Stimulated activated CD4-positive, alpha-beta T cell treated with anti-CD3 and anti-CD28 coated beads, Interleukin-1b, Interleukin-23, amount 100 ng/mL, for 48 hours (primary cell): ENCODE measurements around the gene EFR3B.
"Not testable (repeated sequence)": the region's sequence is repeated elsewhere in the genome, so short reads cannot be mapped to it uniquely, and the experiment has no call there.

ENCODE experiments used
- DNase-seq: peaks from one replicate; pipeline ENCODE4 v3.0.0-alpha.2; 2020

The EFR3B gene

GRCh38 chr2:25041928-25042320 is at the start of gene EFR3B:
Gene EFR3B, plus strand, starts transcription at chr2:25042076. Its CDS starts 237 bp downstream, at chr2:25042313.
- peak; percentile 88 for DNase-seq

- DNase-seq, result no peak
Measured at GRCh38 chr2:24993406-24994145, 48.3 kb upstream of the EFR3B start.

GRCh38 chr2:24994146-24994724 is 47.6 kb upstream of the EFR3B start:
- DNase-seq, result no peak

GRCh38 chr2:24999097-24999496 is 42.8 kb upstream of the EFR3B start:
- not testable (repeated sequence) for DNase-seq

GRCh38 chr2:25000036-25000435 is 41.8 kb upstream of the EFR3B start:
- no peak for DNase-seq

- no peak for DNase-seq
Measured at GRCh38 chr2:25000503-25001324, 41.2 kb upstream of the EFR3B start.

- no peak for DNase-seq
Measured at GRCh38 chr2:25001325-25001637, 40.6 kb upstream of the EFR3B start.

GRCh38 chr2:25002066-25002465 is 39.8 kb upstream of the EFR3B start:
- DNase-seq, result no peak

- DNase-seq, result no peak
Measured at GRCh38 chr2:25009954-25010353, 31.9 kb upstream of the EFR3B start.

- DNase-seq, result not testable (repeated sequence)
Measured at GRCh38 chr2:25011342-25011741, 30.5 kb upstream of the EFR3B start.

- no peak for DNase-seq
Measured at GRCh38 chr2:25014631-25015030, 27.2 kb upstream of the EFR3B start.

GRCh38 chr2:25018681-25019080 is 23.2 kb upstream of the EFR3B start:
- DNase-seq, result no peak

GRCh38 chr2:25021791-25022362 is 20.0 kb upstream of the EFR3B start:
- DNase-seq, result no peak

- no peak for DNase-seq
Measured at GRCh38 chr2:25023333-25023732, 18.5 kb upstream of the EFR3B start.

GRCh38 chr2:25025229-25026007 is 16.5 kb upstream of the EFR3B start:
- DNase-seq, result no peak

- no peak for DNase-seq
Measured at GRCh38 chr2:25026008-25026530, 15.8 kb upstream of the EFR3B start.

- DNase-seq, result no peak
Measured at GRCh38 chr2:25029183-25029554, 12.7 kb upstream of the EFR3B start.

- DNase-seq, result no peak
Measured at GRCh38 chr2:25030702-25031101, 11.2 kb upstream of the EFR3B start.

- DNase-seq, result no peak
Measured at GRCh38 chr2:25032094-25032493, 9.8 kb upstream of the EFR3B start.

GRCh38 chr2:25032901-25033300 is 9.0 kb upstream of the EFR3B start:
- no peak for DNase-seq

GRCh38 chr2:25034081-25034480 is 7.8 kb upstream of the EFR3B start:
- no peak for DNase-seq

- no peak for DNase-seq
Measured at GRCh38 chr2:25035537-25036220, 6.2 kb upstream of the EFR3B start.
